Fibroblast of mammary gland (primary cell): ENCODE results near the gene KCNG1.

Experiments
- DNase-seq: peaks from one replicate; pipeline ENCODE4 v3.0.0-alpha.2; 2010; ENCODE audit warnings: low read depth
- H3K4me3 ChIP-seq: 2 replicates; pipeline ENCODE4 v1.5.1; 2011; ENCODE audit warnings: low read depth, mild to moderate bottlenecking, low read length, moderate library complexity; ENCODE audit not compliant: control insufficient read depth
- TF ChIP-seq, protein P1 (sequence below): conservative IDR thresholded peaks from 2 replicates; pipeline ENCODE4 v1.5.1; 2011; ENCODE audit warnings: low read depth, low read length, inconsistent platforms; ENCODE audit not compliant: control insufficient read depth, insufficient read depth

KCNG1 gene

DNA sequence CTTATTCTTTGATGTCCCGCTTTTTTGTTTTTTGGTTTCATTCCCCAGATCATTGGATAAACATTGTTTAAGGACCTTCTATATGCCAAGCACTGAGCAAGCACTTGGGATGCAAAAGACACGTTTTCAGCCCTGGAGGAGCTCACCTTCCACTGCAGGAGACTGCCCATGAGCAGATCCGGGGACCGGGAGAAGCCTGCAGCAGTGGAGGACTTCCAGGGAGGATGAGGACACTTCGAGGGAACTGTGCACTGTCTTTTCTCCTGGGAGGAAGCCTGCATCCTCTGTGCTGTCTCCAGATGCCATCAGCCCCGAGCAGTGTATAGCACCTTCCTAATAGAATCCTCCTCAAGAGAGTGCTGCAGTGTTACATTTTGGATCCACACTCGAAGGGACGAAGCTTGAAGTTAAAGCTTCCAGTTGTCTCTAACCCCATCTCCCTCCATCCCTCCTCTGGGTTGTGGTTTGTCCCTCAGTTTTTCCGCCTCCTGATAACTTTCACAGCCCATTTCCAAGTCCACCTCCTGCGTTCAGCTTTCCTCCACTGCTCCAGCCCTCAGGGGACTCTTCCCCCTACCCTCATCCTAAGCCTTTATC lies 5.8 kb upstream of the KCNG1 start:
- no peak for DNase-seq
- TF ChIP-seq, protein P1, sequence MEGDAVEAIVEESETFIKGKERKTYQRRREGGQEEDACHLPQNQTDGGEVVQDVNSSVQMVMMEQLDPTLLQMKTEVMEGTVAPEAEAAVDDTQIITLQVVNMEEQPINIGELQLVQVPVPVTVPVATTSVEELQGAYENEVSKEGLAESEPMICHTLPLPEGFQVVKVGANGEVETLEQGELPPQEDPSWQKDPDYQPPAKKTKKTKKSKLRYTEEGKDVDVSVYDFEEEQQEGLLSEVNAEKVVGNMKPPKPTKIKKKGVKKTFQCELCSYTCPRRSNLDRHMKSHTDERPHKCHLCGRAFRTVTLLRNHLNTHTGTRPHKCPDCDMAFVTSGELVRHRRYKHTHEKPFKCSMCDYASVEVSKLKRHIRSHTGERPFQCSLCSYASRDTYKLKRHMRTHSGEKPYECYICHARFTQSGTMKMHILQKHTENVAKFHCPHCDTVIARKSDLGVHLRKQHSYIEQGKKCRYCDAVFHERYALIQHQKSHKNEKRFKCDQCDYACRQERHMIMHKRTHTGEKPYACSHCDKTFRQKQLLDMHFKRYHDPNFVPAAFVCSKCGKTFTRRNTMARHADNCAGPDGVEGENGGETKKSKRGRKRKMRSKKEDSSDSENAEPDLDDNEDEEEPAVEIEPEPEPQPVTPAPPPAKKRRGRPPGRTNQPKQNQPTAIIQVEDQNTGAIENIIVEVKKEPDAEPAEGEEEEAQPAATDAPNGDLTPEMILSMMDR, result no peak
- no peak overlapping the region for H3K4me3 ChIP-seq

DNA sequence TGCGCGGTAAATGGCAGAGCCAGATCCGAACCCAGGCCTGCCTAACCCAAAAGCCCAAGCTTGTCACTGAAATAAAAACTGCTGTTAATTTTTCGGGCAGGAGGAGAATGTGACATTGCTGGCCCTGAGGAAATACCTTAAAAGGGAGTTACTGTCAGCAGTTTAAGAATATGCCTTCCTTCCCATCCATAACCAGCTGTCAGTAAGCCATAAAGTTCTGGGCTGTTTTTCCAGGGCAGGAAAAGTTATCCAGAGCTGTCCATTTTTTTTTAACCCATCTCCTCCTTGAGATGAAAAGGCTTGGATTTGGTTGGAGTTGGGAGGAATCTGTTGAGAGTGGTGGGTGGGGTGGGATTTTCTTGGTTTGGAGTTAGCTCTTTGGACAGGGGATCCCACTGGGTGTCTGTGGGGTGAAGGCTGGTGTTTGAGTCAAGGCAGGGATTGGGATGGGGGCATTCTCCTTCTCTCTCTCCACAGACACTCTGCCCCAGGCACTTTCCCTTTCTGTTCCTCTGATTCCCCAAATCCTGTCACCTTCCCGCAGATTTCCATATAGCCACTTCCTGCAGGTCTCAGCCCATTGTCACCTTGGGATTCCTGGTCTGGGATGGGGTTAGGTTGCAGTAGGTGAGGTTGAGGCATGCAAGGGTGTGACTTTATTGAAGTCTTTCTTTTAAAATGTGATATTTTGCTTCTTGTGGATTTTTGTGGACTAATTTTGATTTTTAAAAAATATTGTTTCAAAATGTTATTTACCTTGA lies 4.3 kb upstream of the KCNG1 start:
- TF ChIP-seq, protein P1, result no peak

DNA sequence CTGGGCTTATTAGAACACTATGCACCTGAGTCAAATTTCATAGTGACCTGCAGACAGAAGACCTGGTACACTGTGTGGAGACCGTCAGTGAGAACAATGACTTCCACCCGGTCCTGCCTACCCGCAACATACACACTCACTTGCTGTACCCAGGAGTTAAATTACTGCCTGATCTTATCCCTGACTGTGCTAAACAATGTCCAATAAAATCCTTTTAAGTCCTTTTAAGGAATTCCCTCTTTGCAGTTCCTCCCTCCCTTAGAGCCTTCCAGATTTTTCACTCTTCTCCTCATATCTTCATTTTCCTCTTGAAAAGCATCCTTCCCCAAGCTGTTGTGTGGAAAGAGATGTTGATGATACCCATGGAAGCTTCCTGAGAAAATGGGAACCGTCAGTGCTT lies 3.4 kb upstream of the KCNG1 start:
- DNase-seq, result no peak
- TF ChIP-seq, protein P1, result no peak
- H3K4me3 ChIP-seq, result no peak overlapping the region

More for the DNA sequence above, 4.3 kb upstream of the KCNG1 start:
- H3K4me3 ChIP-seq, result no peak overlapping the region
- DNase-seq, result no peak

DNA sequence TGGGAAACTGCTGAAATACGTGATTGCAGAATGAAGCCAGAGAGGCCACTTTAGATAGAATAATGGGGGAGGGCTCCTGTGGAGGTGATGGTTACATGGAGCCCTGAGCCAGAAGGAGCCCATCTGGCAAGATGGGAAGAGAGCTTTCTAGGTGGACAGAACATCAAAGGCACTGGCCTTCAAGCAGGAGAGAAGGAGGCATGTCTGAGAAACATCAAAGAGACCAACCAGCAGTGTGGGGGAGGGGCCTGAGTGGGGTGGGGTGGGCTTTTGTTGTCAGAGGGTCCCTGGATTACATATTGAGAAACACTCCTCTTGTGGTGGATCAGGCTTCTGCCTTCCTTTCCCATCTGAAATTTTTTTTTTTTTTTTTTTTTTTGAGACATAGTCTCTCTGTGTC lies 1.9 kb upstream of the KCNG1 start:
- H3K4me3 ChIP-seq, result no peak overlapping the region
- DNase-seq, result no peak
- TF ChIP-seq, protein P1, result no peak

DNA sequence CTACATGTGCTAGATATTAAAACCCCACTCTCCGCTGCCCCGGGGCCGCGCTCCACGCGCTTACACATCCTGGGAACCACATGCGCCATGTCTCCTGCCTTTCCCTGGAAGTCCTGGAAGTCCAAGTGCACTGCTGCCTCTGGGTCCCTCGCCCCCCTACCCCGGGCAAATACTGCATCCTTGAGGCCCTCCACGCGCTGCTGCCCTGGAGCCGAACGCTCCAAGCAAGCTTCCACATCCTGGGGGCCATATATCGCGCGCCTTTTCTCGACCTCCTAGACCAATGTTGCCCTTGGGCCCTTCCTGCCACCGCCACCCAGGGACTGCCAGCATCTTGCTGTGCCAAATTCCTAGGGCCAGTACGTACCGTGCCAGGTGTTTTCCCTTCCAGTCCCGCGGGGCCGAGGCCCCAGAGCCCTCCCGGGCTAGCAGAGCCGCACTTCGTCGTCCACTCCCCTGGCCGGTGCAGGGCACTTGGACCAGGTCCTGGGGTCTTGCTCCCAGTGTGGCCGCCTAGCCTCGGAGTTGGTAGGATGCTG lies 779 bp upstream of the KCNG1 start:
- no peak overlapping the region for H3K4me3 ChIP-seq
- TF ChIP-seq, protein P1, result no peak
- no peak for DNase-seq

DNA sequence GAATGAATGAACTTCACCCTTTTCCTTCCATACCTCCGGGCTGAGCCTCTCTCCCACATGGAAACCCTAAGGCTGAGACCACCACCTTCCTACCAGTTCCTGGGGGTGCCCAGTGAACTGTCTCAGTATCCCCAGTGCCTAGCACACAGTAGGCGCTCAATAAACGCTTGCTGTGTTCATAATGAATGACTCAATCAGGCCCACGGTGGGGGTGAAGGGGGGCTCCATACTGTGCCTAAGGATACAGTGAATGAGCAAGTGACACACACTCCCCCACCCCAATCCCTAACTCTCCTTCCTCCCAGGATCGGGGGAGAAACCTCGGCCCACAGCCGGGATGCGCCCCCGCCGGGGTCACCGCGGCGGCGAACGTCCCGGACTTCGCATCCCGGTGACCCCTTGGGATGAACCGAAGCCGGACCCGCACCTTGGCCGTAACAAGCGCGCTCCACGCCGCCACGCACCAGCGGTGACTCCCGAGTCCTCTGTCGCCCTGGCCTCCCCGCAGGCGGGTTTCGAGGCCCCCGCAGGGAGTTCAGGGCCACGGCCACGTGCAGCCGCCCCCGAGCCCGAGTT lies 592 bp downstream of the KCNG1 start:
- TF ChIP-seq, protein P1, result no peak
- no peak for DNase-seq
- H3K4me3 ChIP-seq, result peak overlapping the region; percentile 54
